Measurements from ENCODE around the gene SLC6A6.
A peak's percentile ranks its signal among the peaks of the same experiment; 100 is the strongest.
"Not testable (repeated sequence)": the region's sequence is repeated elsewhere in the genome, so short reads cannot be mapped to it uniquely, and the experiment has no call there.

SLC6A6 gene

DNA sequence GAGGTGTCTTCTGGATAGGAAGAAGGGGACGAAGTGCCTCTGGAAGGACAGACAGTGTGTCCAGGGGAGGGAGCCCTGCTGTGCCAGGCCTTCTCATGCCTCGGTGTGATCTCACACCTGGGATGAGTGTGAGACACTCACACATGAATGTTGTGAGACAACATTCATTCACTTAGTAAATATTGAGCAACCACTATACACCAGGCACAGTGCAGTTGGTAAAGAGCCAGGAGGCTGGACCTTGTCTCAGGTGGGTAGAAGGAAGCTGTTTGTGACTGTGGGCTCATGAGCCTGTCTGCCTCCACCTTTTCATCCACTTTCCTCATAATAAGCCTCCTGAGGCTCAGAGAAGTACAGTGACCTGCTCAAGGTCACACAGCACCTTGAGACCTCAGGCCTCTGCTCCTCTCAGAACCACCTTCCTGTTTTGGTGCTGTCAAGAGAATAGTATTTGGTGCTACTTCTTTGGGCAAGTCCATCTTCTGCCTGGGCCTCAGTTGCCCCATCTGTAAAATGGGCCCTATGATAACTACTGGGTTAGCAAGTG lies 20.9 kb downstream of the SLC6A6 start:
- no peak for DNase-seq

GRCh38 chr3:14423963-14424362 lies 21.6 kb downstream of the SLC6A6 start:
- DNase-seq: no peak

- DNase-seq: no peak
Measured at GRCh38 chr3:14424711-14425580, 22.5 kb downstream of the SLC6A6 start.

DNA sequence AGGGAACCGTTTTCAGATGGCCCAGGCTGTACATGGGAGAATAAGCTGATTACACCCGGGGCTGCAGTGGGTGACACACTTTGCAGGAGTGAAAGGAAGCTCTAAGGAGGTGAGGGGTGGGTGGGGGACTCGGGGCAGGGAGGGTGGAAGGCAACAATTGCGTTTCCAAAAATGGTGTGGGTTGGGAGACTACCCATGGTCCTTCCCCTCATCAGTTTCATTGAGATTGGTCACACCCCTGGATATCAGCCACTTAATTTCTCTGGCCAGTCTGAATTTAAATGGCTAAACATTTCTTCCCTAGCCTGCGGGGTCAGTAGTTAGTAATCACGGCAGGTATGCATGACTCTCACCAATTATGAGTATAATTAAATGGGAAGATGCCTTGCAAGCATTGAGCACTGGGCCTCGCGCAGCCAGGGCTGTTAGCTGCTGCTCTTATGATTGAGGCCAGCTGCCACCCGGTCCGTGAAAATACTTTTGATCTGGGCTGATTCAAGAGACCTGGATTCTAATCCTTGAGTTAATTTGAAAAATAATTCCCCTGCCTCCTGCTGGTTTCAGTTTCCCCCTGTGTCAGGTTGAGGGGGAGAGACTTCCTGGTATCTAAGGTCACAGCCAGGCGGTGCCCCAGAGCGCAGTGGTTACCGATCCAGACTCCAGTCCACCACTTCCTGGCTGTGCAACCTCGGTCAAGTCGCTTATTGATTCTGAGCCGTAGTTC lies 23.3 kb downstream of the SLC6A6 start:
- no peak for DNase-seq

GRCh38 chr3:14426305-14426620 lies 23.9 kb downstream of the SLC6A6 start:
- DNase-seq: no peak

DNA sequence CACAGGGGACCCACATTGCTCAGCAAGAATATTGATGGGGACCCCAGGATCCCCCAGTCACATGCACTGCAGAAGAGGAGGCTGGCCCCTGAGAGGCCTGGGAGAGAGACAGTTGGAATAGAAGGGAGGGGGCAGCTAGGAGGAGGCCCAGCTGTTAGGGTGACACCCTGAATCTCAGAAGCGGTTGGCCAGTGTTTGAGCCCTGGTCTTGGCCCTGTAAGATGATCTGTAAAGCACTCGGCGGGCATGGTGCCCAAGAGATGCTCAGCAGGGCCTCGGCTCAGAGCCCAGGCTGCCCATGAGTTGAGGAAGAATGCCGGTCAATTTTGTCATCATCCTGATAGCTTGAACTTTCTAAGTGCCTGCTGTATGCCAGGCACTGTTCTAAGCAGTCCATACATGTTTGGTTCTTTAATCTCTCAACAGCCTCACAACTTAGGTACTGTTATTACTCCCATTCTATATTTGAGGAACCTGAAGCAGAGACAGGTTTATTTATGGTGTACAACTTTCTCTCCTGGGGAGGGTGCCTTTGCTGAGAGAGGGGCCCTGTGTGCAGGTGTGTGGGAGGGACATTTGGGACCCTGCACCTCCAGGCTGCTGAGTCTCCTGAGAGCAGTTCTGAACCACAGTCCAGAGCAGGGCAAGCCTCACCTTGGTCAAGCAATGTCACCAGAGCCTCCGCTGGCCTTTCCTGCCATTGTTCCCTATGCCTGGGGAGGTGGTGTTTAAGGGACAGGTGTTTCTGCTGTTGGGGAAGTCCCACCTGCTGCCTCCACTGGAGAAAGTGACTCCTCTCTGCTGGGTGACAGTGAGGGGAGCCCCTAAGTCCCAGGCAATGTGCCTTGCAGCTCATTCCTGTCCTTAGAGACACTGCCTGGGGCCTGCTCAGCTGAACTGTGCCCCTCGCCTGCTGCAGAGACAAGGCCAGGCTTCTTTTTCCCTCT lies 26.0 kb downstream of the SLC6A6 start:
- DNase-seq: no peak

GRCh38 chr3:14429237-14429636 lies 26.8 kb downstream of the SLC6A6 start:
- no peak for DNase-seq

- no peak for DNase-seq
Measured at GRCh38 chr3:14429640-14430039, 27.2 kb downstream of the SLC6A6 start.

DNA sequence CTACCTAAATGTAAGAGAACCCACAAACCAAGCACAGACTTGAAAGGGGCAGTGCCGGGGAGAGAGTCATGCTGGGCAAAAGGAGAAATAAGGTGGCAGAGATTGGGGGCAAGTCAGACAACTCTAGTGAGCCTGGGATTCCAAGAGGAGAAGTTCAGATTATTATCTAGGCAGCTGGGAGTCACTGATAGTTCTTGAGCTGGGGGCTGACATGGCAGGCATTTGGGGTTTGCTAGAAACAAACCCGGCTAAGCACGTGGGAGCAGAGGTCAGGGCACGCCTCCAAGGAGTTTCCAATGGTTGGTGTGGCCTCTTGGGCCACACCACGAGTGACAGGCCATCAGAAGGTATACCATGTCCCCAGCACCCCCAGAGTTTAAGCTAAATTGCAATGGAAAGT lies 27.6 kb downstream of the SLC6A6 start:
- DNase-seq: no peak

DNA sequence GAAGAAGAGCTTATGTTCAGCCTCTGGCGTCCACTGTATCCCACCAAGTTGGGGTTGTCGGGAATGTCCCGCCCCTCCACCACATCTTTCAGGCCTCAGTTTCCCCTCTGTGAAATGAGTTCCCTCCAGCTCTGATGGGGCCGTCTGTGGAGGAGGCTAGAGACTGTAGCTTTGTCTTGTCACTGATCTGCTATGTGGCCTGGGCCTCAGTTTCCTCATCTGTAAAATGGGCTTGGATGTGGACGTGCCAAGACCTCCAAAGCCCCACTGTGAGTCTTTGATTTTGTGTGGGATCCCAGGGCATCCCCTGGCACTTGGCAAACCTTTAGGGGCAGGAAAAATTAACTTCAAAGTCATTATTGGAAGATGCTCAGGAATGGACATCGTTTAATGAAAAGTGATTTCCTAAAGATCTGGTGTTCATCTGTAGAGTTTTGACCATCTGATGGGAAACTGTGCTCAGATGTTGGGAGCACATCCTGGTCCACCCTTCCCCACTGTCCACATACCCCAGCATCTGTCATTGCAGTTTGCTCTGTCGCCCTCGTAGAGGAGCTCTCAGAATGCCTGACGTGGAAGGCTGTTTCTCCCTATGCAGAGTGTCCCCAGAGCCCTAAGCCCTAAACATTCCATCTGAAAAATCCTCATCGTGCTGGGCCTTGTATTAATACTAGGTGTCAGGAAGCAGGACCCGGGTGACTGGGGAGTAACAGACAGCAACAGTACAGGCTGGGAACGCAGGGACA lies 28.5 kb downstream of the SLC6A6 start:
- no peak for DNase-seq

DNA sequence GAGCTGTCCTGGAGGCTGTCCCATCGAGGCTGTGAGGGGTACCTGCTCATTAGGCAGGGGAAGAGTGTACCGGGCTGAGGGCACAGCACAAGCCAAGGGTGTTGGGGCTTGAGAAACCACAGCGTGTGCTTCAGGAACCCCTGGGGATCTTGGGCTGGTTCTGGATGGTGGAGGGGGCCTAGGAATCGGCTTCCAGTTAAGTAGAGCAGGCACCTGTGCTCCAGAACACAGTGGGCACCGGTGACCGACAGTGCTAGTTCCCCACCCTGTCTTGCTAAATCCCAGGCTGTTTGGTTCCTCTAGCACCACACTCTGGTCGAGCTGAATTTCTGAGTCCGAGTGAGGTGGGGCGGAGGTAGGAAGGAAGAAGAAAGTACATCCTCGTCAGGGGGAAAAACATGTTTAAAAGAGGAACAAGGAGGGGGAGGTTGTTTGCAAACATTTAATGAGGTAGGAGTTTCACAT lies 29.1 kb downstream of the SLC6A6 start:
- DNase-seq: no peak

GRCh38 chr3:14431917-14432834 lies 29.8 kb downstream of the SLC6A6 start:
- DNase-seq: peak; percentile 68

GRCh38 chr3:14433106-14433505 lies 30.7 kb downstream of the SLC6A6 start:
- DNase-seq: no peak

DNA sequence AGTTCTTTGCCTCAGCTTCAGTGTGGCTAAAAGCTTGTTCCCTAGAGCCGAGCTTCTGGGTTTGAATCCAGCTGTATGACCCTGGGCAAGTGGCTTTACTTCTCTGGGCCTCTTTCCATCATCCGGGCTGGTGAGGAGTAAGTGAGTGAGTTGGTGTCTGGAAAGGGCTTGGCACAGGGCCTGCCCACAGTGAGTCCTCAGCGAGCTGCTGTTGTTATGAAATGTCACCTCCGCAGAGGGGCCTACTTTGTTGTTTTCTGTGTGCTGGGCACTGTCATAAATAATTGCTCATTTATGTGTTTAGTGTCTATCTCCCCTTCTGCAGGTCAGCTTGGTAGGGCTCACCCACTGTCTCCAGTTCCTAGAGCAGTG lies 31.7 kb downstream of the SLC6A6 start:
- no peak for DNase-seq

GRCh38 chr3:14434498-14435151 lies 32.2 kb downstream of the SLC6A6 start:
- DNase-seq: no peak

DNA sequence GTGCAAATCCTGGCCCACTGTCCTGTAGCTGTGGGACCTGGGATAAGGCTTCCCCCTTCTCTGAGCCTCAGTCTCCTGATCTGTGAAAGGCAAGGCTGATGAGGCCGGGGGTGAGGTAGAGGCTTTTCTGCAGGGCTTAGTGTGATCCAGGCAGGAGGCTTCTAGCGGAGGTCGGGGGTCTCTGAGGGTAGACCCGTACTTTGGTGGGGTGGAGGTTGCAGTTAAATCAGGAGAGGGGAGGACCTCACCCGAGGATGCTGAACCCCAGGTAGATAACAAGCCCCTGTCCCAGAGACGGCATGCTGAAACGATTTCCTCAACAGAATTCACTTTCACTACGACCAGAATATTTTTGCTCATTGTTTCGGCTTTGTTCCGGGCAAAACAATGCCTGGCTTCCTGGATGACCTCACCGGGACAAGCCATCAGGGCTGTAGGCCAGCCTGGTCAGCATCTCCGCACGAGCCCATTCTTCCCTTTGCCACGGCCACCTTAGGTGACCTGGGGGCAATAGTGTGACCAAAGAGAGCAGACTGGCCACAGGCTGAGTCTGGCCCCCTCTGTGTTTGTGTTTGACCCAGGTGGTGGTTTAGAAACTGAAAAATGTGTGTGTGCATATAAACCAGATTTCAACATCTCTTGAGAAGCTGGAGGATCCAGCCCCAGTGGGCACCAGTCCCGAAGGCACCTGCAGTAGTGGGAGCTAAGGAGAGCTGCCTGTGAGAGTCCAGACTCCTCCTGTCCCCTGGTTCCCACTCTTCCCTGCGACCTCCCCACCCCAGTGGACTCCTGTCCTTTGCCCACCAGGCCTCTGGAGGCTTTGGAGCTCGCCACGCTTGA lies 33.0 kb downstream of the SLC6A6 start:
- DNase-seq: no peak

DNA sequence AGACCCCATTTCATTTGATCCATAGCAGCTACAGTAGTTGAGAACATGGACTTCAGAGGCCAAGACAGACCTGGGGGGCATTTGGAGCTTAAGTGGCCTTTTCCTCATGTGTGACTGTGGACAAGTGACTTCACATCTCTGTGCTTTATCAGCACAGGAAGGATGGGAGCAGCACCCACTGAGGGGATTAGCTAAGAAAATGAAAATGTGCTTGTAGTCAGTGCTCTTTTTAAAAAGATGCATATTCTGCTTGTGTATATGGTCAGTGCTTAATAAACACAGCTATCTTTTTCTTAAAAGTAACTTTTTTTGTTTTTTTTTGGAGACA lies 34.5 kb downstream of the SLC6A6 start:
- DNase-seq: no peak

GRCh38 chr3:14437705-14438104 lies 35.3 kb downstream of the SLC6A6 start:
- not testable (repeated sequence) for DNase-seq

DNA sequence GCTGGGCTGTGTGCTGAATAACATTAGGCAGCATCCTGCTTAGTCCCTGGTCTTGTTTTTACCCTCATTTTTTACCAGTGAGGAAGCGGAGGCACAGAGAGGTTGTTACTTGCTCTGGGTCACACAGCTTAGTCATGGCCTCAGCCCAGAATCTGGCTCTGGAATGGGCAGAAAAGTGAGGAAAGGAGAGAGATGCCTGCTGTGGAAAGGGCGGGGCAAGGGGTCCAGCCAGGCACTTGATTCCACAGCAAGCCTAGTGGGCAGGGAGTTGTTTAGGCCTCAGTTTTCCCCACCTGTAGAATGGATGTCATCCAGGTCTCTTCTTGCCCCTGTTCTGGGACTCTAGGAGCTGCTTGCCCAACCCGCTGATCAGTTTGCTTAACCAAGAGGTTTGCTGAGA lies 35.9 kb downstream of the SLC6A6 start:
- no peak for DNase-seq

GRCh38 chr3:14438929-14439328 lies 36.5 kb downstream of the SLC6A6 start:
- DNase-seq: no peak
